ENCODE results near the gene MCC.

MCC gene

DNA sequence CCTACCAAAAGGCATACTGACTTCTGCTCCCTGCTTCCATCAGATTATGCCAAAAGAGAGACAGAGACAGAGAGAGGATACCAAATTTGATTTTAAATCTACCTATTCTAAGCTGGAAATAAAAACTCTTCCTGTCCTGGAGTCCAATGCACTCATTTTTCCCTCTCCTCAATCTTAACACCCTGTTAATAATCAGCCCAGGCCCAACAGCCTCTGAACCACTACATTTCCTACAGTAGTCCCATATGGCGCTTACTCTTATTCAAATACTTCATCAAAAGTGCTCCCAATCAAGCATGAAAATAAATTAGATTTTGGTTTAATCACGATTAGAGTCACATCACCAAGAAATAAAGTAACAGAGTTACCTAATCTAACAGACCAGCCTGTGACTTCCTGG, 205.8 kb downstream of the MCC start:
- TF ChIP-seq POLR2AphosphoS5 (IDR thresholded peaks at IDR 0.05; ENCODE audit: low read depth, low read length), result no peak
- TF ChIP-seq SIN3A (IDR thresholded peaks at IDR 0.05; ENCODE audit: borderline replicate concordance, insufficient read depth, low read length), result no peak
- no peak for TF ChIP-seq FOXP2 (optimal IDR thresholded peaks at IDR 0.05; ENCODE audit: borderline replicate concordance, extremely low read depth, extremely low read length, insufficient read depth)
- TF ChIP-seq REST (IDR thresholded peaks at IDR 0.05; ENCODE audit: insufficient read depth in 1 of 2, low read depth in 2 of 2, low read length in 2 of 2), result no peak
- TF ChIP-seq TAF1 (IDR thresholded peaks at IDR 0.05; ENCODE audit: borderline replicate concordance, insufficient read depth, low read length), result no peak

- no peak for TF ChIP-seq TAF1 (IDR thresholded peaks at IDR 0.05; ENCODE audit: borderline replicate concordance, insufficient read depth, low read length)
- TF ChIP-seq REST (IDR thresholded peaks at IDR 0.05; ENCODE audit: insufficient read depth in 1 of 2, low read depth in 2 of 2, low read length in 2 of 2), result no peak
- no peak for TF ChIP-seq POLR2AphosphoS5 (IDR thresholded peaks at IDR 0.05; ENCODE audit: low read depth, low read length)
- TF ChIP-seq FOXP2 (optimal IDR thresholded peaks at IDR 0.05; ENCODE audit: borderline replicate concordance, extremely low read depth, extremely low read length, insufficient read depth), result no peak
- no peak for TF ChIP-seq SIN3A (IDR thresholded peaks at IDR 0.05; ENCODE audit: borderline replicate concordance, insufficient read depth, low read length)
Measured at GRCh38 chr5:113281194-113281593, 207.1 kb downstream of the MCC start.

- TF ChIP-seq POLR2AphosphoS5 (IDR thresholded peaks at IDR 0.05; ENCODE audit: low read depth, low read length) (no peak), REST (IDR thresholded peaks at IDR 0.05; ENCODE audit: insufficient read depth in 1 of 2, low read depth in 2 of 2, low read length in 2 of 2) (no peak), TAF1 (IDR thresholded peaks at IDR 0.05; ENCODE audit: borderline replicate concordance, insufficient read depth, low read length) (no peak)
Measured at GRCh38 chr5:113280541-113280940, 207.7 kb downstream of the MCC start.

DNA sequence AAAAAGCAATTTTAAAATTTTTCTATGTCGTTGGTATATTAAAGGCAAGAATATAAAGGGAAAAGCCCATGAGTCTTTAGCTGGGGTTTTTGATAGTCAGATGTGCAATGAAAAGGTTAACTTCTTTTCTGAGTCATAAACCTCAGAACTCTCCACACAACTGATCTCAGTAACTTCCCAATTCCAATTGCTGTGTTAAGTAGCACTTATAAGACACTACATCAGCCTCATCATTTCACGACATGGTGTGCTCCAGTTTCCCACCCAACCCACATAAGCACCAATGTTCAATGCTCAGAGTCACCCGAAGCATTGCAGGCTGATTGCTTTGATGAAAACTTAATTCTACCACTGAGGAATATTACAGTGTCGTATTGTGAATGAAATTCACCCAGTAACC, 209.3 kb downstream of the MCC start:
- TF ChIP-seq POLR2AphosphoS5 (IDR thresholded peaks at IDR 0.05; ENCODE audit: low read depth, low read length) (no peak), TAF1 (IDR thresholded peaks at IDR 0.05; ENCODE audit: borderline replicate concordance, insufficient read depth, low read length) (no peak), SIN3A (IDR thresholded peaks at IDR 0.05; ENCODE audit: borderline replicate concordance, insufficient read depth, low read length) (no peak), REST (IDR thresholded peaks at IDR 0.05; ENCODE audit: insufficient read depth in 1 of 2, low read depth in 2 of 2, low read length in 2 of 2) (no peak), FOXP2 (optimal IDR thresholded peaks at IDR 0.05; ENCODE audit: borderline replicate concordance, extremely low read depth, extremely low read length, insufficient read depth) (no peak)

GRCh38 chr5:113276493-113276892, 211.8 kb downstream of the MCC start:
- TF ChIP-seq FOXP2 (optimal IDR thresholded peaks at IDR 0.05; ENCODE audit: borderline replicate concordance, extremely low read depth, extremely low read length, insufficient read depth), result no peak
- no peak for TF ChIP-seq TAF1 (IDR thresholded peaks at IDR 0.05; ENCODE audit: borderline replicate concordance, insufficient read depth, low read length)
- TF ChIP-seq REST (IDR thresholded peaks at IDR 0.05; ENCODE audit: insufficient read depth in 1 of 2, low read depth in 2 of 2, low read length in 2 of 2), result no peak
- TF ChIP-seq SIN3A (IDR thresholded peaks at IDR 0.05; ENCODE audit: borderline replicate concordance, insufficient read depth, low read length), result no peak
- no peak for TF ChIP-seq POLR2AphosphoS5 (IDR thresholded peaks at IDR 0.05; ENCODE audit: low read depth, low read length)
